Calu3 (cell line): ENCODE results near the gene IGF1R. TPM values are rescaled to one million over a fixed set of nuclear protein-coding genes. Genes with fewer than 3 reads are reported as not detected.
A peak's percentile ranks its signal among the peaks of the same experiment; 100 is the strongest.

Experiments used
- BruUV-seq: library from RNA; stranded (reverse); fragments of 400-500 nt; replicated peaks from 2 replicates; lab custom pipeline; 2021; lab: Mats Ljungman, UMichigan
- CTCF ChIA-PET: fragments of 300-600 bp; sonication (Branson Sonifier 250); formaldehyde crosslinking; loops from one replicate; lab custom pipeline; 2022; ENCODE audit warnings: antibody characterized with exemption; lab: Charles Lee
- DNase-seq: peaks from one replicate; pipeline ENCODE4 v3.0.0; 2022
- H3K27ac Mint-ChIP-seq: one replicate; pipeline ENCODE4 v1.8.0; 2022; ENCODE audit warnings: mixed read lengths; ENCODE audit not compliant: unreplicated experiment
- H3K27me3 Mint-ChIP-seq: one replicate; pipeline ENCODE4 v1.8.0; 2022; ENCODE audit warnings: mixed read lengths; ENCODE audit not compliant: unreplicated experiment
- H3K36me3 Mint-ChIP-seq: one replicate; pipeline ENCODE4 v1.8.0; 2022; ENCODE audit warnings: mild to moderate bottlenecking, moderate library complexity, mixed read lengths; ENCODE audit not compliant: insufficient read depth, unreplicated experiment
- H3K4me1 Mint-ChIP-seq: one replicate; pipeline ENCODE4 v1.8.0; 2022; ENCODE audit warnings: mild to moderate bottlenecking, low read depth, mixed read lengths; ENCODE audit not compliant: unreplicated experiment
- H3K4me3 Mint-ChIP-seq: one replicate; pipeline ENCODE4 v1.8.0; 2022; ENCODE audit warnings: mild to moderate bottlenecking, low read depth, moderate library complexity, mixed read lengths; ENCODE audit not compliant: unreplicated experiment
- H3K9me3 Mint-ChIP-seq: one replicate; pipeline ENCODE4 v1.8.0; 2022; ENCODE audit warnings: low read depth, mixed read lengths; ENCODE audit not compliant: unreplicated experiment
- intact Hi-C: fragments of 100-400 bp; cut with micrococcal nuclease; formaldehyde crosslinking; loops from one replicate; pipeline ENCODE4 v1.10.0; 2022; ENCODE audit not compliant: unreplicated experiment
- total RNA-seq: library from RNA; stranded (reverse); gene quantifications from 2 replicates; pipeline ENCODE4 v1.2.3, GENCODE V29; 2022
- TF ChIP-seq, protein P1 (sequence below): fragments of 200-600 bp; IDR thresholded peaks from one replicate; pipeline ENCODE4 v1.8.0; 2022; ENCODE audit warnings: antibody characterized with exemption; ENCODE audit not compliant: unreplicated experiment

IGF1R gene
- total RNA-seq, 1 experiment from 2014 or later = 73.9 TPM

DNA sequence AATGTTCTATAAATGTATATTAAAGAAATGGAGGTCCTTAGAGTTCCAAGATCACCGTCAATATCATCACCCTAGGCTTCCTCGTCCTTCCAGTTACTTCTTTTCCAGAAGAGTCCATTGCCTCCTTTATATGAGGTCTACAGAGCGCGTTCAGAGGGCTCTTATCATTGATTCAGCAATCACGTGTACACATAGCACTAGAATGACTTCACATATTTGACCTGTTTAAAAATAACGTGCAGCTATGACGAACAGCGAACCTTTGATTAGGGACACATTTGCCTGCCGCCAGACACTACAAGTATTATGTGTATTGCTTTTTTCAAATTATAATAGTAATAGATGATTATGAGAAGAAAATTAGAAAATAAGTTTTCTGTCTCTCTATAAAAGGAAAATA lies 26.0 kb downstream of the IGF1R start:
- no peak overlapping the region for H3K4me3 Mint-ChIP-seq
- peaks cover 5% of the 10 kb centered on the region for H3K36me3 Mint-ChIP-seq
- intact Hi-C loops = loop anchor here (5.0 kb wide), 2 partner anchors 68 to 113 kb away; no protein-coding TSS in a partner anchor
- H3K4me1 Mint-ChIP-seq = peaks cover 53% of the 10 kb centered on the region
- TF ChIP-seq, protein P1, sequence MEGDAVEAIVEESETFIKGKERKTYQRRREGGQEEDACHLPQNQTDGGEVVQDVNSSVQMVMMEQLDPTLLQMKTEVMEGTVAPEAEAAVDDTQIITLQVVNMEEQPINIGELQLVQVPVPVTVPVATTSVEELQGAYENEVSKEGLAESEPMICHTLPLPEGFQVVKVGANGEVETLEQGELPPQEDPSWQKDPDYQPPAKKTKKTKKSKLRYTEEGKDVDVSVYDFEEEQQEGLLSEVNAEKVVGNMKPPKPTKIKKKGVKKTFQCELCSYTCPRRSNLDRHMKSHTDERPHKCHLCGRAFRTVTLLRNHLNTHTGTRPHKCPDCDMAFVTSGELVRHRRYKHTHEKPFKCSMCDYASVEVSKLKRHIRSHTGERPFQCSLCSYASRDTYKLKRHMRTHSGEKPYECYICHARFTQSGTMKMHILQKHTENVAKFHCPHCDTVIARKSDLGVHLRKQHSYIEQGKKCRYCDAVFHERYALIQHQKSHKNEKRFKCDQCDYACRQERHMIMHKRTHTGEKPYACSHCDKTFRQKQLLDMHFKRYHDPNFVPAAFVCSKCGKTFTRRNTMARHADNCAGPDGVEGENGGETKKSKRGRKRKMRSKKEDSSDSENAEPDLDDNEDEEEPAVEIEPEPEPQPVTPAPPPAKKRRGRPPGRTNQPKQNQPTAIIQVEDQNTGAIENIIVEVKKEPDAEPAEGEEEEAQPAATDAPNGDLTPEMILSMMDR = no peak
- H3K27ac Mint-ChIP-seq = peak overlapping the region; percentile 14
- BruUV-seq = no TSS peak
- H3K9me3 Mint-ChIP-seq = no peaks in the 10 kb centered on the region
- no peak for DNase-seq
- no peaks in the 10 kb centered on the region for H3K27me3 Mint-ChIP-seq
- CTCF ChIA-PET = interaction anchor here (0.9 to 1.1 kb wide), 2 partner anchors 10 to 177 kb away, joined by 3 to 4 read pairs; no protein-coding TSS in a partner anchor

DNA sequence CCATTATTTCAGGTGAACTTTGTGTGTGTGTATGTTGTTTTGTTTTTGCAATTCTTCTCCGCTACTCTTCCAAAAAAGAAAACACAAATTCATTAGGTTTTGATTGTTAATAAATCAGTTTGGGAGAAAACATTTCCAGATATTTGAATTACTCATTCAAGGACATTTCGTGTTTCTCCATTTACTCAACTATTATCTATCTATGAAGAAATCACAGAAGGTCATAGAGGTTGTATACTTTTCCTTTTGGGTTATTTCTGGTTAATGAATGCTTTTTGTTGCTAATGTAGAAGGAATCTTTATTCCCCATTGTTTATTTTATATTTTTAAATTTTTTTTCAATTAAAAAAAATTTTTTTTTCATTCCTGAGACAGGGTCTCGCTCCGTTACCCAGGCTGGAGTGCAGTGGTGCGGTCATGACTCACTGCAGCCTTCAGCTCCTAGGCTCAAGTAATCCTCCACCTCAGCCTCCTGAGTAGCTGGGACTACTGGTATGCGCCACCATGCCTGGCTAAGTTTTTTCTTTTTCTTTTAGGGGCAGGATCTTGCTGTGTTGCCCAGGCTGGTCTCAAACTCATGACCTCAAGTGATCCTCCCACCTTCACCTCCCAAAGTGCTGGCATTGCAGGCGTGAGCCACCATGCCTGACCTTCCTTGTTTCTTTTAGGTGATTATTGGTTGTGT lies 28.4 kb downstream of the IGF1R start:
- H3K27ac Mint-ChIP-seq = no peak overlapping the region
- intact Hi-C loops = no loop called here
- peaks cover 39% of the 10 kb centered on the region for H3K4me1 Mint-ChIP-seq
- no peaks in the 10 kb centered on the region for H3K9me3 Mint-ChIP-seq
- H3K4me3 Mint-ChIP-seq = no peak overlapping the region
- CTCF ChIA-PET = no interaction called here
- DNase-seq = no peak
- BruUV-seq = no TSS peak
- no peaks in the 10 kb centered on the region for H3K36me3 Mint-ChIP-seq
- H3K27me3 Mint-ChIP-seq = no peaks in the 10 kb centered on the region
- TF ChIP-seq, protein P1 = no peak

DNA sequence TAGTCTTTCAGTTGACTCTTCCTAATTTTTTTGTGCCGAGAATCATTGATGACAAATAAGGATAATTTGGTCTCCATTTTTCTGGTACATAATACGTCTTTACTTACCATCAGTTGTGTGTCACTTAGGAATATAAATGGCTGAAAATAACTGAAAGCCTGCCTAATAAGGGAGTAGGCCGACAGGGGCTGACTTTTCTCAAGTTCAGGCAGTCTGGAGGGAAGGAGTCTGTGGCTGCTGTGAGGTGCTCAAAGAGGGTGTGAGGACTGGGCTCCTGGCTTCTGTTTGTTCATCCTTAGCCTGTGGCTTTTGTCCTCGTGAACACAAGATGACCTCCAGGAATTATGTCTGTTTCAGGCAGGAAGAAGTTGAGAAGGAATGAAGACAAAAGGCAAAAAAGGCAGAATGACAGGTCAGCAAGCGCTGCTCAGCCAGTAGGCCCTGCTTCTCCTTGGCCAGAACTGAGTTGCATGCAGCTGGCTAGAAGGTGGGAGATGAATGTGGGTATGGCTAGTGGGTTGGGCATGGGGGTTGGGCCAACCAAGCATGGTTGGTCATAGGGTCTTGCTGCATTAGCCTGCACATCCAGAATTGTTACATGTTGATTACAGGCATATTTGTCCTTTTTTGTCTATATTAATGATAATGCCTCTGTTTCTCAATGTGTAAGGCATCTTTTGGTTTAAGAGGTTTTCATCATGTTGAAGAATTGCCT lies 29.2 kb downstream of the IGF1R start:
- H3K27ac Mint-ChIP-seq = no peak overlapping the region
- H3K4me1 Mint-ChIP-seq = peaks cover 41% of the 10 kb centered on the region

DNA sequence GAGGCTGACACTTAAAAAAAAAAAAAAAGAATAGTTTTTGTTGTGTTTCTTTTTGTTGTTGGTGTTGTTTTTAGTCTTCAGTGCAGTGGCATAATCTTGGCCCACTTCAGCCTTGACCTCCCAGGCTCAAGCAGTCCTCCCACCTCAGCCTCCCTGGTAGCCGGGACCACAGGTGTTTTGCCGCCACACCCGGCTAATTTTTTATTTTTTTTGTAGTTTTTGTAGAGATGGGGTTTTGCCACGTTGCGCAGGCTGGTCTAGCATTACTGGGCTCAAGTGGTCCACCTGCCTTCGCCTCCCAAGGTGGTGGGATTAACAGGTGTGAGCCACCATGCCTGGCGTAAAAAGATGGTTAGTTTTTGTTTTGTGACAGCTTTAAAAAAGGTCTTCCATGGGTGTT lies 30.1 kb downstream of the IGF1R start:
- Mint-ChIP-seq H3K36me3 (no peaks in the 10 kb centered on the region), H3K27ac (no peak overlapping the region), H3K4me1 (peaks cover 46% of the 10 kb centered on the region), H3K27me3 (no peaks in the 10 kb centered on the region), H3K9me3 (no peaks in the 10 kb centered on the region), H3K4me3 (no peak overlapping the region)
- intact Hi-C loops = no loop called here
- no TSS peak for BruUV-seq
- no peak for DNase-seq
- TF ChIP-seq, protein P1 = no peak
- CTCF ChIA-PET = interaction anchor here (1.3 kb wide), 1 partner anchor 10 kb away, joined by 3 read pairs; no protein-coding TSS in a partner anchor

More for the DNA sequence above, 29.2 kb downstream of the IGF1R start:
- no peaks in the 10 kb centered on the region for H3K27me3 Mint-ChIP-seq
- CTCF ChIA-PET = no interaction called here
- intact Hi-C loops = no loop called here
- TF ChIP-seq, protein P1 = no peak
- no TSS peak for BruUV-seq
- no peaks in the 10 kb centered on the region for H3K36me3 Mint-ChIP-seq
- H3K4me3 Mint-ChIP-seq = no peak overlapping the region
- no peak for DNase-seq
- H3K9me3 Mint-ChIP-seq = no peaks in the 10 kb centered on the region
